ENCODE measurements around the gene TMEM184B. TPM values are rescaled to one million over a fixed set of nuclear protein-coding genes. Genes with fewer than 3 reads are reported as not detected.

Gene TMEM184B
- 48.8 and 56.5 TPM in 2 replicates for total RNA-seq

GRCh38 chr22:38272373-38273134 is at the start of gene TMEM184B:
Gene TMEM184B, minus strand, starts transcription at chr22:38273010. Its CDS starts 25,049 bp downstream, at chr22:38247961.

GRCh38 chr22:38317122-38317994 is 44.5 kb upstream of the TMEM184B start, which contains the start of gene CSNK1E:
Gene CSNK1E, minus strand, starts transcription at chr22:38317433. Its CDS starts 3,276 bp downstream, at chr22:38314157.

GRCh38 chr22:38201711-38202436 is 70.9 kb downstream of the TMEM184B start, which contains the start of gene MAFF:
Gene MAFF, plus strand, starts transcription at chr22:38201994. Its CDS starts 11,860 bp downstream, at chr22:38213854.

GRCh38 chr22:38181453-38182200 is 91.2 kb downstream of the TMEM184B start, which contains the start of gene PLA2G6:
Gene PLA2G6, minus strand, starts transcription at chr22:38181830. Its CDS starts 12,404 bp downstream, at chr22:38169426.

Small RNA genes within 50 kb of the gene (small RNA-seq; reads per million reads assigned to genes)
- gene RF00017, result not detected
- not detected for gene RN7SL704P

Other genes starting within 250 kb of the TMEM184B start
- 6.1 and 11.1 TPM in 2 replicates for gene PICK1, start 215.6 kb downstream of the TMEM184B start, total RNA-seq
- gene SLC16A8, start 188.8 kb downstream of the TMEM184B start, total RNA-seq, result not detected in 2 replicates
- 0.22 and 0.40 TPM in 2 replicates for gene BAIAP2L2, start 162.3 kb downstream of the TMEM184B start, total RNA-seq
- gene PLA2G6, start 91.2 kb downstream of the TMEM184B start, total RNA-seq, result 3.5 and 4.7 TPM in 2 replicates
- gene MAFF, start 71.0 kb downstream of the TMEM184B start, total RNA-seq, result 53.6 and 66.6 TPM in 2 replicates
- 129 and 160 TPM in 2 replicates for gene CSNK1E, start 44.4 kb upstream of the TMEM184B start, total RNA-seq
- not detected in 2 replicates for gene KCNJ4, start 182.2 kb upstream of the TMEM184B start, total RNA-seq
- gene KDELR3, start 195.1 kb upstream of the TMEM184B start, total RNA-seq, result 46.8 and 60.1 TPM in 2 replicates
- gene DDX17, start 233.3 kb upstream of the TMEM184B start, total RNA-seq, result 524 and 540 TPM in 2 replicates

All from thoracic aorta endothelial cell (primary cell).